SK-N-SH treated with all-trans-retinoic acid at 6 μM for 48 hours (cell line): ENCODE data around the gene HINT2.
A peak's percentile ranks its signal among the peaks of the same experiment; 100 is the strongest.

ENCODE experiments used
- ATAC-seq: fragments of 200-7000 bp; cut with Tn5 transposase; 3 replicates; pipeline ENCODE4 v1.9.1; 2020; ENCODE audit warnings: mild to moderate bottlenecking, moderate library complexity
- ARNTL ChIP-seq: fragments of 450-650 bp; formaldehyde crosslinking; IDR thresholded peaks from 2 replicates; pipeline ENCODE4 v1.5.0; 2020; ENCODE audit warnings: low read depth, mild to moderate bottlenecking, moderate library complexity, borderline replicate concordance
- BACH2 ChIP-seq: fragments of 250-450 bp; sonication (Bioruptor Pico); IDR thresholded peaks from 2 replicates; pipeline ENCODE4 v1.9.0; 2021; ENCODE audit warnings: mild to moderate bottlenecking, borderline replicate concordance
- CSDC2 ChIP-seq: fragments of 250-450 bp; sonication (Bioruptor Pico); IDR thresholded peaks from 2 replicates; pipeline ENCODE4 v1.5.0; 2020; ENCODE audit warnings: mild to moderate bottlenecking, moderate library complexity
- ESRRG ChIP-seq: fragments of 250-450 bp; sonication (Bioruptor Pico); IDR thresholded peaks from 2 replicates; pipeline ENCODE4 v1.6.1; 2021; ENCODE audit warnings: mild to moderate bottlenecking
- GLIS3 ChIP-seq: fragments of 250-450 bp; sonication (Bioruptor Pico); IDR thresholded peaks from 2 replicates; pipeline ENCODE4 v1.5.0; 2020; ENCODE audit warnings: mild to moderate bottlenecking, moderate library complexity
- OSR1 ChIP-seq: fragments of 250-450 bp; sonication (Bioruptor Pico); IDR thresholded peaks from 2 replicates; pipeline ENCODE4 v1.8.0; 2022; ENCODE audit warnings: moderate library complexity, mild to moderate bottlenecking, inconsistent platforms
- PATZ1 ChIP-seq: fragments of 250-450 bp; sonication (Bioruptor Pico); IDR thresholded peaks from 2 replicates; pipeline ENCODE4 v1.8.0; 2020; ENCODE audit warnings: mild to moderate bottlenecking, moderate library complexity, borderline replicate concordance
- POU6F1 ChIP-seq: fragments of 250-450 bp; sonication (Bioruptor Pico); IDR thresholded peaks from 2 replicates; pipeline ENCODE4 v1.8.0; 2021; ENCODE audit warnings: low read depth, mild to moderate bottlenecking, moderate library complexity, borderline replicate concordance
- PPARA ChIP-seq: fragments of 250-450 bp; sonication (Bioruptor Pico); IDR thresholded peaks from 2 replicates; pipeline ENCODE4 v1.5.0; 2020; ENCODE audit warnings: mild to moderate bottlenecking, borderline replicate concordance
- RARB ChIP-seq: fragments of 250-450 bp; sonication (Bioruptor Pico); IDR thresholded peaks from 2 replicates; pipeline ENCODE4 v1.8.0; 2021; ENCODE audit warnings: mild to moderate bottlenecking, moderate library complexity
- SNAI2 ChIP-seq: fragments of 250-450 bp; sonication (Bioruptor Pico); IDR thresholded peaks from 2 replicates; pipeline ENCODE4 v1.5.0; 2020; ENCODE audit warnings: mild to moderate bottlenecking, moderate library complexity
- TCF4 ChIP-seq: fragments of 250-450 bp; sonication (Bioruptor Pico); IDR thresholded peaks from 2 replicates; pipeline ENCODE4 v1.8.0; 2021; ENCODE audit warnings: mild to moderate bottlenecking, moderate library complexity, borderline replicate concordance
- ZC3H10 ChIP-seq: fragments of 250-450 bp; sonication (Bioruptor Pico); IDR thresholded peaks from 2 replicates; pipeline ENCODE4 v1.5.1; 2021; ENCODE audit warnings: mild to moderate bottlenecking, moderate library complexity
- ZFP3 ChIP-seq: fragments of 250-450 bp; sonication (Bioruptor Pico); IDR thresholded peaks from 2 replicates; pipeline ENCODE4 v1.5.0; 2020; ENCODE audit warnings: mild to moderate bottlenecking, moderate library complexity
- ZFP30 ChIP-seq: fragments of 450-650 bp; formaldehyde crosslinking; IDR thresholded peaks from 2 replicates; pipeline ENCODE4 v1.5.0; 2022; ENCODE audit warnings: mild to moderate bottlenecking, moderate library complexity
- ZNF565 ChIP-seq: fragments of 450-650 bp; formaldehyde crosslinking; conservative IDR thresholded peaks from 2 replicates; pipeline ENCODE4 v1.5.0; 2020; ENCODE audit warnings: low read depth, mild to moderate bottlenecking, moderate library complexity
- ZNF70 ChIP-seq: fragments of 450-650 bp; formaldehyde crosslinking; IDR thresholded peaks from 2 replicates; pipeline ENCODE4 v1.5.0; 2020; ENCODE audit warnings: mild to moderate bottlenecking, moderate library complexity
- ZNF8 ChIP-seq: fragments of 450-650 bp; formaldehyde crosslinking; IDR thresholded peaks from 2 replicates; pipeline ENCODE4 v1.5.0; 2020; ENCODE audit warnings: mild to moderate bottlenecking, moderate library complexity
- TF ChIP-seq, protein P1 (sequence below): fragments of 250-450 bp; sonication (Bioruptor Pico); IDR thresholded peaks from 2 replicates; pipeline ENCODE4 v1.5.1; 2021; ENCODE audit warnings: mild to moderate bottlenecking, moderate library complexity

HINT2 gene

DNA sequence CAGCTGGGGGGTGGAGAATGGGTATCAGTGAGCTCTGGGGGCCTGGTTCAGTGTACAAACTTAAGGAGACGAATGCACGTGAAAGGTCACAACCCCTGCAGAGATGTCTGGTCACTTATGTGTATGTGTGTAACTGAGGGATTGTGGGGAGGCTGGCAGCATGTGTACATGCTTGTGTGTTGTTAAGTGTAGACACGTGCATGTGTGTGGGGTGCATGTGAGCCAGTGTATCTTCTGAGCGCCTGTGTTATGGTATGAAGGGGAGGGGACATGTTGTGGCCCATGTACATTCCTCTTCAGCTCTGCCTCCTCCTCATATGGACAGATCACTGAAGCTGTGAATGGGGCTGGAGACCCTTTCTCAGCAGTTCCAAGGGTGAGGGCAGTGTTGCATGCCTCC, 16.2 kb upstream of the HINT2 start:
- TF ChIP-seq, protein P1, sequence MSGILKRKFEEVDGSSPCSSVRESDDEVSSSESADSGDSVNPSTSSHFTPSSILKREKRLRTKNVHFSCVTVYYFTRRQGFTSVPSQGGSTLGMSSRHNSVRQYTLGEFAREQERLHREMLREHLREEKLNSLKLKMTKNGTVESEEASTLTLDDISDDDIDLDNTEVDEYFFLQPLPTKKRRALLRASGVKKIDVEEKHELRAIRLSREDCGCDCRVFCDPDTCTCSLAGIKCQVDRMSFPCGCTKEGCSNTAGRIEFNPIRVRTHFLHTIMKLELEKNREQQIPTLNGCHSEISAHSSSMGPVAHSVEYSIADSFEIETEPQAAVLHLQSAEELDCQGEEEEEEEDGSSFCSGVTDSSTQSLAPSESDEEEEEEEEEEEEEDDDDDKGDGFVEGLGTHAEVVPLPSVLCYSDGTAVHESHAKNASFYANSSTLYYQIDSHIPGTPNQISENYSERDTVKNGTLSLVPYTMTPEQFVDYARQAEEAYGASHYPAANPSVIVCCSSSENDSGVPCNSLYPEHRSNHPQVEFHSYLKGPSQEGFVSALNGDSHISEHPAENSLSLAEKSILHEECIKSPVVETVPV = no peak
- no peak for ATAC-seq

DNA sequence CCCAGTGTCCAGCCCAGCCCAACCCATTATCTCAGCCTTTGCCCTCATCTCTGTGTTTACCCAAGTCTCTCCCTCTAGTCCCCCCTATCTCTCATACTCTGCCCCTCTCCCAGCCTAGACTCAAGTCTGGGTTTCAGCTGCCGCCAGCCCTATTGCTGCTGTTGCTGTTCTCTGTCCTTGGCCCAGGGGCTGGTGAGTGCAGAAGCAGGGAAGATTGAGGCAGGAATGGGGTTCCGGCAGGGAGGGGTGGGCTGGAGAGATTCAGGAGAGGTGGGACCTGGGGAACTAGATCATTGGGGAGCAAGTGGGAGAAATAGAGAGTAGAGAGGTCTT, 14.9 kb upstream of the HINT2 start:
- TF ChIP-seq BACH2 (no peak), OSR1 (no peak), ZFP3 (CRISPR knock-in tag) (no peak), PATZ1 (CRISPR knock-in tag) (no peak), TCF4 (CRISPR knock-in tag) (no peak), GLIS3 (CRISPR knock-in tag) (no peak), SNAI2 (no peak), ZNF70 (CRISPR knock-in tag) (no peak), PPARA (CRISPR knock-in tag) (no peak)
- TF ChIP-seq, protein P1 = no peak
- TF ChIP-seq, all 23 proteins: peak for 0

DNA sequence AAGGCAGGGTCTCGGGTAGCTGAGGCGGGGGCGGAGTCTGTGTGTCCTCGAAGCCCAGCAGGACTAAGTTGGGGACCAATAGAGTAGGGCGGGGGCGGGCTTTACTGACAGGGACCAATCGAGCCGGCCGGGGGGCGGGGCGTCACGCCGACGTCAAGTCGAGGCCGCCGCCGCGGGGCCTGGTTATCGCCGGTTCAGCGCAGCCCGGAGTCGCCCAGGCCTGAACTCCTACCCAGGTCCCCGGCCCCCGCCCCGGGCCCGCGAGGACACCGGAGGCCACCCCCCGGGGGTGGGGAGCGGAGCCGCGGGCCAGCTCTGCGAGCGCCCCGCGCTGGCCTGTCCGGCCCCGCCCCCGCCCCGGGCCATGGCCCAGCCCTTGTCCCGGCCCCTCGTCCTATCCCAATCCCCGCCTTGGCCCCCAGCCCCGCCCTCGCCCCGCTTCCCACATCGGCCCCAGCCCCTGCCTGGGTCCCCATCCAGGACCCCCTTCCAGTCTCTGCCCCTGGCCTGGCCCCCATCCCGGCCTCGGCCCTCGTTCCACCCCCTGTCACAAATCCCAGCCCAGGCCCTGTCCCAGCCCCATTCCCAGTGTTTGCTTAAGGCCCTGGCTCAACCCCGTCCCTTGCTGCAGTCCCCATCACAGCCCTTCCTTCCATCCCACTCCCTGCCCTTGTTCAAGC, 14.4 kb upstream of the HINT2 start, which contains the start of gene TMEM8B:
TSS of gene TMEM8B (plus strand) at position 145 of the 680 bp plus-strand sequence. CDS start at position 365, 220 bp downstream.
- TF ChIP-seq ZNF8 (CRISPR knock-in tag) (no peak), POU6F1 (no peak)
- TF ChIP-seq, all 23 proteins: peak for 0
- peak; percentile 92 for ATAC-seq

More for the DNA sequence above, 14.9 kb upstream of the HINT2 start:
- ATAC-seq = peak; percentile 17

GRCh38 chr9:35828716-35829083, 13.9 kb upstream of the HINT2 start, which contains the start of gene FAM221B:
Gene FAM221B (minus strand): TSS chr9:35828732. CDS start chr9:35826161, 2,571 bp downstream.
- ATAC-seq = no peak; the same call in 2 of the 3 replicates
- TF ChIP-seq PATZ1 (CRISPR knock-in tag) = no peak
- TF ChIP-seq BACH2 = no peak
- no peak for TF ChIP-seq ZC3H10
- TF ChIP-seq POU6F1 = no peak
- no peak for TF ChIP-seq ZNF565
- no peak for TF ChIP-seq ZFP30 (CRISPR knock-in tag)
- no peak for TF ChIP-seq TCF4 (CRISPR knock-in tag)
- TF ChIP-seq ZNF8 (CRISPR knock-in tag) = no peak
- no peak for TF ChIP-seq PPARA (CRISPR knock-in tag)
- no peak for TF ChIP-seq CSDC2 (CRISPR knock-in tag)
- no peak for TF ChIP-seq ZFP3 (CRISPR knock-in tag)
- TF ChIP-seq GLIS3 (CRISPR knock-in tag) = no peak
- no peak for TF ChIP-seq ARNTL (CRISPR knock-in tag)
- no peak for TF ChIP-seq ZNF70 (CRISPR knock-in tag)
- TF ChIP-seq SNAI2 = no peak
- no peak for TF ChIP-seq RARB (CRISPR knock-in tag)
- TF ChIP-seq, protein P1 = no peak
- no peak for TF ChIP-seq OSR1
- TF ChIP-seq ESRRG (CRISPR knock-in tag) = no peak
